GM12865 (cell line): ENCODE results near the gene CNTNAP2.
"Not testable (repeated sequence)": the region's sequence is repeated elsewhere in the genome, so short reads cannot be mapped to it uniquely, and the experiment has no call there.

ENCODE experiments used
- DNase-seq: peaks from one replicate; pipeline ENCODE4 v3.0.0; 2010; ENCODE audit warnings: low read depth
- H3K4me3 ChIP-seq: 2 replicates; pipeline ENCODE4 v1.5.1; 2011; ENCODE audit warnings: mild to moderate bottlenecking, low read depth, low read length, control low read depth
- TF ChIP-seq, protein P1 (sequence below): IDR thresholded peaks from 2 replicates; pipeline ENCODE4 v1.5.1; 2011; ENCODE audit warnings: low read length, control low read depth, low read depth, inconsistent platforms; ENCODE audit not compliant: insufficient read depth; ENCODE audit errors: missing control alignments

Gene CNTNAP2

GRCh38 chr7:146177301-146177700 lies 60.7 kb downstream of the CNTNAP2 start:
- no peak overlapping the region for H3K4me3 ChIP-seq
- no peak for DNase-seq
- TF ChIP-seq, protein P1, sequence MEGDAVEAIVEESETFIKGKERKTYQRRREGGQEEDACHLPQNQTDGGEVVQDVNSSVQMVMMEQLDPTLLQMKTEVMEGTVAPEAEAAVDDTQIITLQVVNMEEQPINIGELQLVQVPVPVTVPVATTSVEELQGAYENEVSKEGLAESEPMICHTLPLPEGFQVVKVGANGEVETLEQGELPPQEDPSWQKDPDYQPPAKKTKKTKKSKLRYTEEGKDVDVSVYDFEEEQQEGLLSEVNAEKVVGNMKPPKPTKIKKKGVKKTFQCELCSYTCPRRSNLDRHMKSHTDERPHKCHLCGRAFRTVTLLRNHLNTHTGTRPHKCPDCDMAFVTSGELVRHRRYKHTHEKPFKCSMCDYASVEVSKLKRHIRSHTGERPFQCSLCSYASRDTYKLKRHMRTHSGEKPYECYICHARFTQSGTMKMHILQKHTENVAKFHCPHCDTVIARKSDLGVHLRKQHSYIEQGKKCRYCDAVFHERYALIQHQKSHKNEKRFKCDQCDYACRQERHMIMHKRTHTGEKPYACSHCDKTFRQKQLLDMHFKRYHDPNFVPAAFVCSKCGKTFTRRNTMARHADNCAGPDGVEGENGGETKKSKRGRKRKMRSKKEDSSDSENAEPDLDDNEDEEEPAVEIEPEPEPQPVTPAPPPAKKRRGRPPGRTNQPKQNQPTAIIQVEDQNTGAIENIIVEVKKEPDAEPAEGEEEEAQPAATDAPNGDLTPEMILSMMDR, result no peak

- DNase-seq, result no peak
- TF ChIP-seq, protein P1, result no peak
- no peak overlapping the region for H3K4me3 ChIP-seq
Measured at GRCh38 chr7:146185844-146186243, 69.2 kb downstream of the CNTNAP2 start.

GRCh38 chr7:146191428-146191827 lies 74.8 kb downstream of the CNTNAP2 start:
- not testable (repeated sequence) for DNase-seq, H3K4me3 ChIP-seq

DNA sequence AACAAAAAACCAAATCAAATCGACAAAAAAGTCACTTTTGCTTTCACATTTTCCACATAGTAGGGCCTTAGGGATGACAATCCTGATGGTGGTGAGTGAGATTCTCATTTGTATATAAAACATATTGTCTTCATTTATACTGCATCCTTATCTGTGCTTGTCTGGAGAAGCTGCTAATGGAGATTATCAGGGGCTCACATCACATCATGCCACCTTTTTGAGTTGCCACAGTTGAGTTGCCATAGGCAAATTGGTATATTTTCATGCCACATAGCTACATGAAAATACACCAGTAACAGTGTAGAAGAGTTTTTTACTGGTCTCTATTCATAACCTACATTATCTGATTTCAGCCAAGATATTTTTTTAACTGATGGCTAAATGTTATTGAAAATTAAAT lies 85.3 kb downstream of the CNTNAP2 start:
- TF ChIP-seq, protein P1, result no peak
- no peak for DNase-seq
- H3K4me3 ChIP-seq, result no peak overlapping the region

DNA sequence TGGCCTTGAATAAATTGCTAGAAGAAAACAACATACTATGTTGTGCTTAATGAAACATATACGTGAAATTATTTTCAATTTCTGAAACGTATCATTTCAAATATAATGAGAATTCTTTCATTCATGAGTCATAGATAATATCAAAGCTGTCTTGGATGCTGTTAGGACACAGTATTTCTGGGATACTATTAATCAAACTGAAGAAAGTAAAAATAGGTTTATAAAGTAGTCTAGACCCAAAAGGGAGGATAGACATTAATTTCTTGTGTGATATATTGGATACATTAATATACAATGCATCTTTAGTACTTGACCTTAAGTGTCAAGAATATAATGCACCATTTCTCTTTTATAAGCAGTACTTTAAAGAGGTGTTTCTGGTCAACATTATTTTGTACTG lies 89.7 kb downstream of the CNTNAP2 start:
- DNase-seq, result no peak
- H3K4me3 ChIP-seq, result no peak overlapping the region
- TF ChIP-seq, protein P1, result no peak

DNA sequence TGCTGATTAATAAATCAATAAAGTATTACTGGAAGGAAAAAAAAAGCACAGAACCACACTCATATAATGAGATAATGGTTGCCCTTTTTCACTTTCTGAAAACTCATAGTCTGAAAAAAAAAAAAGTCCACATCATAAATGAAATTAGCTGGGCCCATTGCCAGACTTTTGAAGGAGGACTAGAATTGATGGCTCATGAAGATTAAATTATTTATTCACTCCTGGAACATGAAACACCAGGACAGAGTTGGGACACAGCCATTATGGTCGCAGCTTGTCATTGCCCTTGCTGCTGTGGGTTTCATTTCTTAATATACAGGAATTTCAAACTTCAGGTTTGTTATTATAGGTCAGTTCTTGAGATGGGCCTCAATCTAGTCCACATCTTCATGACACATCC lies 91.9 kb downstream of the CNTNAP2 start:
- TF ChIP-seq, protein P1, result no peak
- DNase-seq, result no peak
- no peak overlapping the region for H3K4me3 ChIP-seq

DNA sequence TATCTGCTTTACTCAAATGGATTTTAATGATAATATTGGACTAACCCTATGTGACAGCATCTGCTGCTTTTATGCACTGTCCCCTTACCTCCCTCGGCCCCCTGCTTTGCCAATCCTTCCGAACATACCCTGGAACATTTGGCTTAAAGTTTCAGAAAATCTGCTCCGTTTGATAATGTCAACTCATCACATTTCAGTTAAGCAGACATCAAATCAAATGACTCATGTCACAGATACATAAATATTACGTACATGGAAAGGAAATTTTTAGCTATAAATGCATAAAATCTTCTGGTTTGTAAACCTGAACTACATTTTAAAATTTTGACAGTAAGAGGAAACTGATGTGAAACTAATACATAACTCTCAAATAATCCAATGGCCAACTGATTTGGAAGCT lies 98.2 kb downstream of the CNTNAP2 start:
- no peak for DNase-seq
- H3K4me3 ChIP-seq, result no peak overlapping the region
- TF ChIP-seq, protein P1, result no peak
